Measurements from ENCODE around the gene PRSS8.
"Not testable (repeated sequence)": the region's sequence is repeated elsewhere in the genome, so short reads cannot be mapped to it uniquely, and the experiment has no call there.

The PRSS8 gene

GRCh38 chr16:31127182-31127581, 8.3 kb downstream of the PRSS8 start:
- no peak for DNase-seq

- no peak for DNase-seq
These were observed 9.7 kb downstream of the PRSS8 start for GRCh38 chr16:31125844-31126243.

- no peak for DNase-seq
These were observed 15.4 kb downstream of the PRSS8 start for GRCh38 chr16:31120129-31120528.

- no peak for DNase-seq
These were observed 17.0 kb downstream of the PRSS8 start for GRCh38 chr16:31118223-31119155.

- peak; percentile 100 for DNase-seq
These were observed 17.9 kb downstream of the PRSS8 start, which contains the start of gene KAT8 for GRCh38 chr16:31117384-31118222. KAT8 (plus strand) TSS chr16:31117664; CDS start chr16:31117682, 18 bp downstream.

GRCh38 chr16:31114468-31114867, 21.1 kb downstream of the PRSS8 start:
- no peak for DNase-seq

GRCh38 chr16:31113121-31114120, 22.1 kb downstream of the PRSS8 start:
- no peak for DNase-seq

GRCh38 chr16:31112711-31113110, 22.8 kb downstream of the PRSS8 start:
- DNase-seq: no peak

- DNase-seq: no peak
These were observed 23.6 kb downstream of the PRSS8 start for GRCh38 chr16:31111881-31112466.

- no peak for DNase-seq
These were observed 25.2 kb downstream of the PRSS8 start for GRCh38 chr16:31110106-31111034.

- DNase-seq: no peak
These were observed 25.9 kb downstream of the PRSS8 start for GRCh38 chr16:31109622-31110021.

- no peak for DNase-seq
These were observed 26.6 kb downstream of the PRSS8 start for GRCh38 chr16:31108794-31109558.

GRCh38 chr16:31108035-31108793, 27.3 kb downstream of the PRSS8 start, which contains the start of gene BCKDK:
BCKDK (plus strand) TSS chr16:31108386; CDS start chr16:31109224, 838 bp downstream.
- DNase-seq: peak; percentile 92

- DNase-seq: peak; percentile 78
These were observed 28.1 kb downstream of the PRSS8 start for GRCh38 chr16:31107465-31107867.

- no peak for DNase-seq
These were observed 28.7 kb downstream of the PRSS8 start for GRCh38 chr16:31106509-31107464.

- peak; percentile 87 for DNase-seq
These were observed 29.8 kb downstream of the PRSS8 start for GRCh38 chr16:31105677-31106213.

GRCh38 chr16:31100876-31101641, 34.5 kb downstream of the PRSS8 start:
- DNase-seq: not testable (repeated sequence)
